Activated CD4-positive, alpha-beta T cell treated with anti-CD3 and anti-CD28 coated beads, Interleukin-10, Interleukin-2, amounts not matched to agents 100 ng/mL and 50 ng/mL, durations not matched to agents 16 hours and 8 hours (primary cell): Measurements from ENCODE around the gene ZBTB5.
"Not testable (repeated sequence)": the region's sequence is repeated elsewhere in the genome, so short reads cannot be mapped to it uniquely, and the experiment has no call there.

ENCODE experiments used
- DNase-seq: peaks from one replicate; pipeline ENCODE4 v3.0.0-alpha.2; 2020

ZBTB5 gene

GRCh38 chr9:37465249-37466036, at the start of gene ZBTB5:
Gene ZBTB5 (minus strand): TSS chr9:37465450. CDS start chr9:37442551, 22,899 bp downstream.
- DNase-seq, result peak; percentile 99

GRCh38 chr9:37514999-37515398, 49.7 kb upstream of the ZBTB5 start:
- DNase-seq, result no peak

- DNase-seq, result not testable (repeated sequence)
Measured at GRCh38 chr9:37514415-37514814, 49.2 kb upstream of the ZBTB5 start.

- DNase-seq, result no peak
Measured at GRCh38 chr9:37512437-37512836, 47.2 kb upstream of the ZBTB5 start.

- DNase-seq, result peak; percentile 24
Measured at GRCh38 chr9:37511016-37512010, 46.1 kb upstream of the ZBTB5 start.

GRCh38 chr9:37510053-37510452, 44.8 kb upstream of the ZBTB5 start:
- not testable (repeated sequence) for DNase-seq

GRCh38 chr9:37509536-37509935, 44.3 kb upstream of the ZBTB5 start:
- no peak for DNase-seq

- no peak for DNase-seq
Measured at GRCh38 chr9:37508834-37509206, 43.6 kb upstream of the ZBTB5 start.

- no peak for DNase-seq
Measured at GRCh38 chr9:37508135-37508833, 43.0 kb upstream of the ZBTB5 start.

- no peak for DNase-seq
Measured at GRCh38 chr9:37507566-37508134, 42.4 kb upstream of the ZBTB5 start.

GRCh38 chr9:37504605-37505004, 39.4 kb upstream of the ZBTB5 start:
- no peak for DNase-seq

- DNase-seq, result peak; percentile 55
Measured at GRCh38 chr9:37503736-37504135, 38.5 kb upstream of the ZBTB5 start.

- no peak for DNase-seq
Measured at GRCh38 chr9:37501957-37502596, 36.8 kb upstream of the ZBTB5 start.

- no peak for DNase-seq
Measured at GRCh38 chr9:37499297-37499696, 34.0 kb upstream of the ZBTB5 start.

- DNase-seq, result no peak
Measured at GRCh38 chr9:37498457-37498856, 33.2 kb upstream of the ZBTB5 start.

- no peak for DNase-seq
Measured at GRCh38 chr9:37497320-37497719, 32.1 kb upstream of the ZBTB5 start.

GRCh38 chr9:37496020-37496419, 30.8 kb upstream of the ZBTB5 start:
- no peak for DNase-seq

GRCh38 chr9:37495571-37495970, 30.3 kb upstream of the ZBTB5 start:
- DNase-seq, result no peak

GRCh38 chr9:37491939-37492338, 26.7 kb upstream of the ZBTB5 start:
- DNase-seq, result no peak

GRCh38 chr9:37486616-37487548, 21.6 kb upstream of the ZBTB5 start:
- no peak for DNase-seq

- no peak for DNase-seq
Measured at GRCh38 chr9:37486256-37486615, 21.0 kb upstream of the ZBTB5 start.
